Stimulated activated CD4-positive, alpha-beta T cell treated with anti-CD3 and anti-CD28 coated beads, Interleukin-12 subunit alpha, Interleukin-12 subunit beta, amount 100 ng/mL, for 24 hours (primary cell): ENCODE data around the gene ALG6.

Experiments used
- DNase-seq, 2 experiments: peaks; one replicate each; pipeline ENCODE4 v3.0.0-alpha.2; 2020; ENCODE audit warnings: low read depth in 2 of 2

Gene ALG6

DNA sequence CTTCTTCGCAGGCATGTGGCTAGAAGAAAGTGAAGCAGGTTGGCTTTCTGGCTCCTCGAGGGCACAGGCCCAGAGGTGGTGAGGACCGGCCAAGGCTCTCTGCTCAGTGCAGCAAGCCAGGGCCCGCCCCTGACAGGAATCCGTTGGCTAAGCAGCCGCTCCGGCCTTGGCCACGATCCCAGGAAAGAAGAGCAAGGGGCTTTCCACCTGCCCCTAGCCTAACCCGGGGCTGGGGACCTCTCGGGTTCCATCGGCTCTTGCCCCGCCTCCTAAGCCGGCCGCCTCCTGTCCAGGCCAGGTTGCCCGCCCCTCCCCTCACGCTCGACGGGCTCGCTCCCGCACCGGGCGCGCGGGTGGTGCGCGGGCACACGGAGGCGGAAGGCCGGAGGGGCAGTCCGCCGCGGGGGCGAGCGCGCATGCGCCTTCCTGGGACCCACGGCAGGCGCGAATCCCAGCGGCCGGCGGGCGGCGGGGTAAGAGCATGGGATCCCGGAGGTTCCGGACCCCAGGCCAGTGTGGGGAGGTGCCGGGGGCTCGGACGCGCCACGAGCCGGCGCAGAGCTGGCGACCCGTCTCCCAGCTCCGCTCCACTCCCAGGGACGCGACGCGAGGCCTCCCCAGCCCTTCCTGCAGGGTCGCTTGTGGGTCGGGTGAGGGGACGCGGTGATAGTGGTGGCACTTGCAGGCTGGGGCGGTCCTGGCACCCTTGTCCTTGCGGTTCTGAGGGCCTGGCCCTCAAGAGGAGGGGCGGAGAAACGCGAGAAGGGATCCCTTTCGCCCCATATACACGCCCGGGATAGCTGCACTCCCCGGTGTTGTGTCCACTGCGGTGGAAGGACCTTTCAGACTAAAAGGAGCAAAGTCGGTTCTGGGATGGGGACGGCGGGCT is at the start of gene ALG6:
Gene ALG6 (plus strand): TSS at position 413 of the 889 bp plus-strand sequence. CDS start 3,351 bp downstream, outside the sequence.
- peak; percentile 86 to 89 for DNase-seq

DNA sequence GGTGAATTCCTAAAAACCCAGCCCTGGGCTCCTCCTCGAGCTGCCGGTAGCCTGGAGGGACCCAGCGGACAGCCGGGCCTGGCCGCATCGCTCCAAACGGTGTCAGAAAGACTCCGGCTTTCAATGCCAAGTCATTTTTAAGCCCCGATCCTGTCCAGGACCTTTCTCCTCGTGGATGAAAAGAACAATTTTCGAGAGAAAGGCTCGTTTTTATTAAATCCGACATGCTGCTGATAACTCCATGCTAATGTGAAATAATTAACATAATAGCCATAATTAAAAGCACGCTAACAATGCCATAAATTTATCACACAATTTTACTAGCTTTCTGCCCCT is 49.6 kb upstream of the ALG6 start:
- DNase-seq: no peak

DNA sequence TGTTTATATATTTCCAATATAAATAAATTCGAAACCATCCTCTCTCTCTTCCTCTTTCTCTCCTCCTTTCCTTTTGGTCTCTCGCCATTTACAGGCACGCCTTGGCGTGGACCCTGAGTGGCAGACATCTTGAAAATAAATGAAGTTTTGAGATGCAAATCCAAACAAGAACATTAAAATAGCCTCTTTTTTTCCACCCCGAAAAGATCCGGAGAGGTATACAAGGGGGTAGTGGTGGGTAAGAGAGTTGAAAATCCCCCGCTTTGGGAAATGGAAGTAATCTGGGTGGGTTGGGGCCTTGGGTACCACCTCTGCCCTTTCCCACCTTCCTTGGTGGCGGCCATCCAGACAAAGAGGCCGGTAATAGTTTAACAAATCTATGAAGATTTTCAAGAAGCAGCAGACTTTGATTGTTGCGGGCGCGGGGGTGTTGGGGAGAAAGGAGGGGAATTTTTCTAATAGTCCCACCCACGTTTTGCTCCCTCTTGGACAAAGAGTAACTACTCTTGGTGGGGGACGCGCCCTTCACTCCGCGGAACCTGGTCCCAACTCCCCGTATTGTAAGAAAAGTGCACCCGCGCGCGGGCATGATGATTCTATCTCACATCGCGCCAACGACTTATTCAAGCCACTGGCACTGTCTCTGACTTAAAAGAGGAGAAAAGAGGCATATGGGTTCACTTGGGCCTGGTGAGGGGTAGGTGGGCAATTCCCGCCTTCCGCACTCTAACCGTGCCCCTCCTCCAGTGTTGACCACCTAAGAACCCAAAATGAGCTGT is 49.0 kb upstream of the ALG6 start:
- DNase-seq: no peak

DNA sequence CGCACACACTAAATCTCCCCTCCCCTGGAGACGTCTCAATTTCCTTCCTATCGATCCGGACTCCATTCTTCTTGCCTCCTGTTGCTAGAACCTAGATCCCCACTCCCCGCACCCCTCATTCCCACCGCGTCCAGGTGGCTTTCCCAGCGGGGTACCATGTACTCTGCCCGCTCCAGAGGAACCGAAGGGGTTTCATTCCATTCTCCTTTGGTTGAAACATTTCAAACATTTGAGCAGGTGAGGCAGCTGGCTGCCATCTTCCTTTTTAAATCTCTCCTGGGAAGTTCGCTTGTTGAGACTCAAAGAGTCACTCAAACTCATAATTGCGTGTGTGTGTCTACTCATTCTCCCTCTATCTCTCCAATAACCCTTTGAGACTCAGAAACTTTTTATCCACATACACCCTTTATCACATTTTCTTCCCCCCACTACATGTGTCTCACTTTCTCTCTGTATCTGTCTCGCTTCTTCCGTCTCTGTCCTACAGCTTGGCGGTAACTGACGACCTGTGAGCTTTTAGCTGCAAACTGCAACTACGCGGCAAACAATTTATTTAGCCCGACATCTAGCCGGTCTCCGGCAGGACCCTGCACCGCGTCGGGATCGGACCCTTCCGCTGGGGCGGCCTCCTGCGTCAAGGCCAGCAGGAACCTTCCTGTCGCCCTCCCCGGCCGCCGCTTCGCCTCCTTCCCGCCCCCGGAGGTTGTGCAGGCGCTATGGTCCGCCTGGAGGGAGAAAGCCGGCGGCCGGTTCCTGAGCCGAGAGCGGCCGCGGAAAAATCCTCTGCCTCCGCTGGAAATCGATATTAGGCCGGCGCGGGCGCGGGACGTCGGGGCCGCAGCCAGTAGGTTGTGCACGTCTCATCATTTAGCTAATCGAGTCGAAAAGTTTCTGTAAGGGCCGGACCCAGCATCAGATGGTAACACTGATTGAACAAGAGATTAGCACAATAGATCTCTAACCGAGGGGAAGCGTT is 48.1 kb upstream of the ALG6 start:
- DNase-seq: no peak

DNA sequence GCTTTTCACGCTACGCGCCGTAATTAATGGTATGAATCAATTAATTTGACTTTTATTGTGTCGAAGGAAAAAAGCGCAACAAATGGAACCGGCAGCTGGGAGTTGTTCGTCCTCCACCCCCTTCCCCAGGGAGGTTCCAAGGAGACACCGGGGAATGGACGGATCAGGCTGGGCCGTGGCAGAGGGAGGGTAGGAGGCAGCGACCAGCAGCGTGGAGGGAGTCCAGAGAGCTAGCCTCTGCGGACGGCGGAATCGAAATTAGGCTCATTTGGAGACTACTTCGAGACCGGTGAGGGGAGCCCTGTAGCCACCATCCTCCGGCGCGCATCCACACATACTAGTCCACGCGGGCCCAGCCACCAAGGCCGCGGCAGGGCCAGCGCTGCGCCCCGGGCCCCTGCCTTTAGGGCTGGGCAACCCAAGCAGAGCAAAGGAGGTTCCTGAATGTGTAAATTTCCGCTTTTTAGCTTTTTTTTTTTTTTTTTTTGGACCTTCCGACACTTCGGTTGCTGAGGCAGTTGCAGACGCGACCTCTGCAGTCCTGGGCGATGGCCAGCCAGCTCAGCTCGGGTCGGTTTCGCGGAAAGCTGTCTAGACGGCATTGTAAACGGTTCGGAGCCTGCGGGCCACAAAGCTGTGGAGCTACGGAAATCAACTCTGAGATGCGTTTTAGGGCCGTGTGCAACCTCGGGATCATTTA is 47.3 kb upstream of the ALG6 start:
- DNase-seq: no peak

DNA sequence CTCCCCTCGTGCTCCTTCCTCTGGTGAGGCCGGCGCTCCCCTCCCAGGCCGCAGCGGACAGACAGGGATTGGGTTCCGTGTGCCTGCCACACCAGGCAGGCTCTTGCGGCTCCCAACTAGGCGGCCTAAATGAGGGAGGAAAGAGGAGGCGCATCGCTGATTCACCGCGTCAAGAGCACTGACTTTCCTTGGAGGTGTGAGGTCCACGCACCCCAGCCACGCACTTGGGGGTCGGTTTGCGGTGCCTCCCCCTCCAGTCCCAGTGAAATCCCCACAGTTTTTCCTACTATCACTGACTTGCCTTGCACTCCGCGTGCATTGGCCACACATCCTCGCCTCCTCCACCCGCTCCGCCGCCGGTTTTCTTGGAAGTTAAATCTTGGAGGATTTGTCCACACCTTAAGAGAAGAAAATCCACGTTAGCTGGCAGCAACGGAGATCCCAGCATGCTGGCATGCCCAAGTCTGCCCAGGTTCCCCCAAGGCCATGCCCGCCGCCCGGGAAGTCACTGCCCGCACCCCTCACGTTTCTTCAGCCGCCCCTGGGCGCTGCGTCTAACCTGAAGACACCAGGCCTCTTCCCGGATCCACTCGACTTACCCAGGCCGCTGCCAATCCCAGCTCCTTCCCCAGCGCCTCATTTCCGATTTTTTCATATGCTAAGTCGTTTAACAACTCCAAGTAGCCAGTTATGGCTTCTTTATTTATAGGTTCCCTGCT is 46.2 kb upstream of the ALG6 start:
- no peak for DNase-seq

DNA sequence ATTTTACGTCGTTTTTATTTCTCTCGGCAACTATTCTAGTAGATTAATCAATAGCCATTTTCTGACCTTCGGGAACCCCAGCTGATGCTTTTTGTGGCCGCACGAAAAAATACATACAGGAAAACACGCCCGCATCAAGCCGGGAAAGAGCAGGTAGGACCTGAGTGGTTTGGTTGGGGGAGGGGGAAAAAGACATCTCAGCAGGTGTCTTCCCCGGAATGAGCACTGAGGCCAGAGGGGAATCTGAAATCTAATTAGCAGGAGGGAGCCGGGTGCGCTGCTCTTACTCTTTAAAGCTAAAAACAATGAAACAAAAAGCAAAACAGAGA is 45.7 kb upstream of the ALG6 start:
- no peak for DNase-seq

DNA sequence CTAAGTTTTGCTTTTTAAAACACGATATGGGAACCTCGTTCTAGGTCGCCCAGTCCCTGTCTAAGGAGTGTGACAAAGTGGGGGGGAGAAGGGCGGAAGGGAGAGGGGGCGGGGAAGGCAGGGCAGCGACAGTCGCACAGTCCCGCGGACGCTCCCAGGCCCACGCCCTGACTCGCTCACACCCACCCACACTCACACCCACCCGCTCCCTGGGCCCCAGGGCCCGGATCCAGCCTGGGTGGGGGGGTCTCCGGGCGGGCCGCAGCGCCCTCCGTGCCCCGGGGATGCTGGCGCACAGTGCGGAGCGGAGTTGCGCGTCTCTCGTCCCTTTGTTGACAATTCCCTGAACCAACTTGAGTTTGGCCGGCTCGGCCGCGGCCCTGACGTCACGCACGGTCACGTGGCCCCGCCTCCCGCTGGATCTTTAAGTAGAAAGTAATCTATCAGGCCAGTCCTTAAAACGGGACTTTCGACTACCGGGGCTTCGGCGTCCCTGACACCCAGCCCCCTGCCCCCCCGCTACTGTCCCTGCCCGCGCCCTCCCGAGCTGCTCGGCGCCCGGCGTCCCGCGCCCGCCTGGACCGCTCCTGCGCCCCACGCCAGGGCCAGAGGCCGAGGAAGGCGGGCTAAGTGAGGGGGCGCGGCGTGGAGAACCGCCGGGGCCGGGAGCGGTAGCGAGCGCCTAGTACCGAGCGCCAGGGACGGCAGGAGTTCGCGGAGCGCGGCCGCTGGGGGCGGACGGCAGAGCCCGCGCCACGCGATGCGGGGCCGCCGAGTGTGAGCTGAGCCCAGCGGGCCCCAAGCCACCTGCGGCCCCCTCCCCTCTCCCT is 45.1 kb upstream of the ALG6 start, which contains the start of gene FOXD3:
Gene FOXD3 (plus strand): TSS at position 454 of the 830 bp plus-strand sequence. CDS start 492 bp downstream, outside the sequence.
- DNase-seq: no peak

DNA sequence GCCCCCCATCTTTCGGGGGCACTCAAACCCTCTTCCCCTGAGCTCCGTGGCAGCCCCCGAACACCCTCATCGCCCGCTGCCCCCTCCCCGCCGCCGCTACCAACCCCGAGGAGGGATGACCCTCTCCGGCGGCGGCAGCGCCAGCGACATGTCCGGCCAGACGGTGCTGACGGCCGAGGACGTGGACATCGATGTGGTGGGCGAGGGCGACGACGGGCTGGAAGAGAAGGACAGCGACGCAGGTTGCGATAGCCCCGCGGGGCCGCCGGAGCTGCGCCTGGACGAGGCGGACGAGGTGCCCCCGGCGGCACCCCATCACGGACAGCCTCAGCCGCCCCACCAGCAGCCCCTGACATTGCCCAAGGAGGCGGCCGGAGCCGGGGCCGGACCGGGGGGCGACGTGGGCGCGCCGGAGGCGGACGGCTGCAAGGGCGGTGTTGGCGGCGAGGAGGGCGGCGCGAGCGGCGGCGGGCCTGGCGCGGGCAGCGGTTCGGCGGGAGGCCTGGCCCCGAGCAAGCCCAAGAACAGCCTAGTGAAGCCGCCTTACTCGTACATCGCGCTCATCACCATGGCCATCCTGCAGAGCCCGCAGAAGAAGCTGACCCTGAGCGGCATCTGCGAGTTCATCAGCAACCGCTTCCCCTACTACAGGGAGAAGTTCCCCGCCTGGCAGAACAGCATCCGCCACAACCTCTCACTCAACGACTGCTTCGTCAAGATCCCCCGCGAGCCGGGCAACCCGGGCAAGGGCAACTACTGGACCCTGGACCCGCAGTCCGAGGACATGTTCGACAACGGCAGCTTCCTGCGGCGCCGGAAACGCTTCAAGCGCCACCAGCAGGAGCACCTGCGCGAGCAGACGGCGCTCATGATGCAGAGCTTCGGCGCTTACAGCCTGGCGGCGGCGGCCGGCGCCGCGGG is 44.2 kb upstream of the ALG6 start:
- no peak for DNase-seq

DNA sequence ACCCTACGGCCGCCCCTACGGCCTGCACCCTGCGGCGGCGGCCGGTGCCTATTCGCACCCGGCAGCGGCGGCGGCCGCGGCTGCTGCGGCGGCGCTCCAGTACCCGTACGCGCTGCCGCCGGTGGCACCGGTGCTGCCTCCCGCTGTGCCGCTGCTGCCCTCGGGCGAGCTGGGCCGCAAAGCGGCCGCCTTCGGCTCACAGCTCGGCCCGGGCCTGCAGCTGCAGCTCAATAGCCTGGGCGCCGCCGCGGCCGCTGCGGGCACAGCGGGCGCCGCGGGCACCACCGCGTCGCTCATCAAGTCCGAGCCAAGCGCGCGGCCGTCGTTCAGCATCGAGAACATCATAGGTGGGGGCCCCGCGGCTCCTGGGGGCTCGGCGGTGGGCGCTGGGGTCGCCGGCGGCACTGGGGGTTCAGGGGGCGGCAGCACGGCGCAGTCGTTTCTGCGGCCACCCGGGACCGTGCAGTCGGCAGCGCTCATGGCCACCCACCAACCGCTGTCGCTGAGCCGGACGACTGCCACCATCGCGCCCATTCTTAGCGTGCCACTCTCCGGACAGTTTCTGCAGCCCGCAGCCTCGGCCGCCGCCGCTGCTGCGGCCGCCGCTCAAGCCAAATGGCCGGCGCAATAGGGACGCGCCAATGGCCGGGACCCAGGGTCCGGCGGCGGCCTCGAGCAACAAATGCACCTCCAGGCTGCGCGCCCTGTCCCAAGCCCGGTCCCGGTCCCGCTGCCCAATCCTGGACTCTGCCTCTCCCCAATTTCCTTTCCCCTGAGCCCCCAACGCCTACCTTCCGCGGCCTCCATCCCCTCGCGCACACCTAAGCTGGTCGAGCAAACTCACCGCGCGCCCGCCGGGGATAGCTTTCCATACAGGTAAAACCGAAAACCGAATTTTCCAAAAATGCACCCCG is 43.3 kb upstream of the ALG6 start:
- no peak for DNase-seq

DNA sequence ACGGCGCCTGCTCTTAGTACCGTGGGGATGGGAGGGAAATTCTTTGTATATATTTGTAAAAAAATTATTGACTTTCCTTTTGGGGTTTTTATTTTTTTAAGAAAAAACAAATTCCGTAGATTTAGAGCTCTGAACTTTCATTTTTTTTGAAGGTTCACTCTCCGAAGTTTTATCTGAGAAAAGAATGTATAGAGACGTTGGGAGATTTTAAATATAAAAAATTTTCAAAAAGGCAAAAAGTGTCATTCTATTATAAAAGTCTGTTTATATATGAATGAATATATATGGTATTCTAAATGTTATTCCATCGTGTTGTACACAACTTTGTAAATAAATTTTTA is 42.7 kb upstream of the ALG6 start:
- no peak for DNase-seq

DNA sequence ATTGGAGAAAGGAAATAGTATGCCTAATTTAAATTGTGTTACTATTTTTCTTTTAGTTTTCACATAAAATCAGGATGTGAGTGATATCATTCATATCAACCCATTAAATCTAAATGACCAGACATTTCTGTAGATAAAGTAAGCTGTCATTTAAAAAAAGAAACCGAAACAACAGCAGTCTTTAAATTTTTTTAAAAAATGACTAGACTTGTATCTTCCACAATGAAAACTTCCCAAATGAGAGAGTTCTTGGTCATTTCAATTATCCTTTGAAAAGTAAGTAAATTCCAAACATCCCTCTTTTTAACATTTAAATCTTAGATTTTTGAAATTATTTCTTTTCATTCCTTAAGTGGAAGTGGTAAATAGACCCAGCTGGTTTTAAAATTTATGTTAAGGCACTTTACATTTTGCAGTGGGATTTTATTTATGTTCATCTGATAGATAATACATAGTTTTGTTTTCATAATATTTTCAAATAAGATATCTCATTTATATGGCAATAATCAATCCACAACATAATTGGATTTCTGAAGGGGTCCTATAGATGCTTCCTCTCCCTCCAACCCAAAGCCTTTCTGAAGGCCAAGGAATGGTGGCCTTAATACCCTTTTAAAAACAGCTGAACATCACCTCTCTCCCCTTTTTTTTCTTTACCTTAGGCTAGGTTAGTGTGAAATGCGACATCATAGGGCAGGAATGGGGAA is 42.0 kb upstream of the ALG6 start:
- DNase-seq: no peak

DNA sequence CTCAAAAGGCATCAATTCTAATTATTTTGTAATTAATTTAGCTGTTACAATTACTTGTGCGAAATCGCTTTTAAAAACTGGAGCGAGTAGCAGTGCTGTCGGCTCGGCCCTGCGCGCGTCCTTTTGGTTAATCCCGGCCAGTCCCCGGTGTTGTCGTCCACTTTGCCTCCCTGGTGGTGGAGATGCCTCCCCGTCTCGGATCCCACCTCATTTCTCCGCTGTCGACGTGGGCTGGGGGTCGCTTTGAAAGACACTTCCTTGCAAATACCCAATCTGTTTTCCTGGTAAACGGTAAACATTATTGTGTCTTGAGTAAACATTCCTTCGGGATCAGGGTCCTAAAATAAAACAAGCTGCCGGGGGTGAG is 41.3 kb upstream of the ALG6 start:
- no peak for DNase-seq

DNA sequence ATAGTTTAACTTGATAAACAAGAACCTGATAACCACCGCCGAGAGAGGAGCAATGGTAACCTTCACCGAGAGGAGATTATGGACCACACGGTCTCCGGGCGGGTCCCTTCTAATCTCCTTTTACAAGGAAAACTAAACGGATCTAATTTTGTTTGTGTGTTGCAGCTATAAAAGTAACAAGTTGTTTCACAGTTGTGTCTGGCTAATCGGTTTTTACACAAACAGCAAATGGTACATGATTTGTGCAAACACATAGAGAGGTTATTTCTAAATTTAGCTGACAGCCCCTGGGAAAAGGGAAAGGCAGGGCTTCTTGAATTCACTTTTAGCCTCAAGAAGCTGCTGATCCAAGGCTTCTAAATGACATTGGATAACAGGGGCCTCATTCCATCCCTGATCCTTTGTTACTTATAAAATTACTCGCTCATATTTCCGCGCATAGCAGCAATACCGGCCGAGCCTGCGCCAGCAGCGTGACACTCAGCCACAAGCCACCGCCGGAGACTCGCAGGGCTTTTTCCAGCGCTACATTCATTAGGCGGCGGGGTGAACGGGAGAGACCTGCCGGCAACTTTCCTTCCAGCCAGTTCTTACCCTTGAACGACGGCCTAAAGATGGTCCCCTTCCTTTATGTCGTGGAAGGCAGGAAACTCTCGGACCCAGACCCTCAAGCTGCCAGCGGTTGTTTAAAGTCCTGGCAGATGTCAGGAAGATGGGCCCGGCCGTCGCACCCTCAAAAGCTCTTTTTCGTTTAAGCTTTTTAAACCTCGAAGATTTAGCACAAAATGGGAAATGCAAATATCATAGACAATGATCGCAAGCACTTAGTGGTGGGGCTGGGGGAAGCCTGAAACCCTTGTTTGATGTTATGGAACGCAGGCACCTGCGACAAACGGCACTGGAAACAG is 40.7 kb upstream of the ALG6 start:
- DNase-seq: no peak

DNA sequence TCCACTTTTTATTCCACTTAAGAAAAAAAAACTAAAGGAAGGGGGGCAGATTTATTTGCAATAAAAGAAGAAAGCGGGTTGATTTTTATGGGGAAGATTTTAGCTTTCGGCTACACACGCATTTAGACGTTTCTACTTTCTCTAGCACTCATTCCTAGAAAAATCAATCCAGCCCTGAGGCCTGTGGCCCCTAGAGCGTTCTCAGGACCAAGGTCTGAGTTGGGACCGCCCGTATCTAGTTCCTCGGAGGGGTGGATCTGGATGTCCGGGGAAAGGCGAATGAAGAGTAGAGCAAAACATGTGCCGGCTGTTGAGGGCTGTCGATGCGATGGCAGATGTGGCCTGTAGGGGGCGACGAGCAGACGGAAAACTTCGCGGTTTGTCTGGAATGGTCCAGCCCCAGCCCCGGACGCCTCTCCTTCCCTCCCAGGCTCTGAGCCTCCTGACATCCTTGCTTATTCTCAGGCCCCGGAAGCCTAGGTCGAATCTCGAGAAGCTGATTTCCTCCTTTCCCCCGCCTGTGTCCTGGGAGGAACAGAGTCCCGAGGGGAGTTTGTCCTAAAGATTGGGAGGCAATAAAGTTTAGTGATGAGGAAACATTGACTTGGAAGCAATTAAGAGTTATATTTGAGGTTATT is 39.9 kb upstream of the ALG6 start:
- DNase-seq: peak in 1 of 2 experiments; percentile 60

DNA sequence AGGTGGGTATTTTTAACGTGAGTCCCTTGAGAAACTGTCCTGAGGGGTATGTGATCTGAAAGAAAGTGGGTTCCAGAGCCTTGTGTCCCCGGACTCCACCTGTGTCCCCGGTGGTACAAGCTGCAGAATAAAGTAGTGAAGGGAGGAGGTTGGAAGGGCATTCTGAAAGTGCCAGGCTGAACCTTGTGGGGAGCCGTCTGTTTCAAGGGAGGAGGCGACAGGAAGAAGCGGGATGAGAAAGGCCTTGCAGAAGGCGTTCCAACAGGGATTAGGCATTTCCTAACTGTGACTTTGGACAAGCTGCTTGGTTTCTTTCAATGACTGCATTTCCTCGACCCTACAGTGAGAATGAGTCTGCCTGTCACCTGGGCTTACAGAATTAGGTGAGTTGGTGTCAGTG is 39.3 kb upstream of the ALG6 start:
- DNase-seq: no peak
